Stimulated activated CD4-positive, alpha-beta T cell treated with anti-CD3 and anti-CD28 coated beads, Interleukin-2, amount 100 ng/mL, for 4 hours (primary cell): ENCODE measurements around the gene CENPQ.

Experiments
- DNase-seq: peaks from one replicate; pipeline ENCODE4 v3.0.0-alpha.2; 2020; ENCODE audit warnings: low read depth

Gene CENPQ

GRCh38 chr6:49541210-49541724, 78.1 kb downstream of the CENPQ start:
- no peak for DNase-seq

GRCh38 chr6:49541936-49542335, 78.8 kb downstream of the CENPQ start:
- DNase-seq, result no peak
